ENCODE measurements around the gene ROR2.

GRCh38 chr9:91894536-91894935 is 55.5 kb downstream of the ROR2 start:
- TF ChIP-seq CTCF (IDR thresholded peaks at IDR 0.05) (no peak), POLR2A (IDR thresholded peaks at IDR 0.05) (no peak)

All from uterus (tissue), 2 donors.